HEK293 (cell line): ENCODE results near the gene ABCA1.

Experiments
- CTCF ChIA-PET: fragments of 350-600 bp; formaldehyde crosslinking; extraction: SDS; loops from one replicate; lab custom pipeline; 2021; ENCODE audit warnings: antibody characterized with exemption; lab: Yijun Ruan, JAX
- POLR2A ChIA-PET: fragments of 300-600 bp; formaldehyde crosslinking; extraction: SDS; loops from one replicate; lab custom pipeline; 2020; ENCODE audit warnings: antibody characterized with exemption, inconsistent platforms; lab: Yijun Ruan, JAX
- H3K27ac ChIP-seq: fragments of 200-500 bp; sonication (Bioruptor generic); 2 replicates; pipeline ENCODE4 v1.5.1; 2014; ENCODE audit warnings: low read depth, low read length, control low read depth, inconsistent platforms; ENCODE audit errors: extremely low read depth
- H3K36me3 ChIP-seq, 2 experiments: fragments of 200-500 bp in 1 of 2; sonication (Bioruptor generic) in 1 of 2; 1 replicate in 1 of 2; 2 replicates in 1 of 2; pipeline ENCODE4 v1.5.1; 2014 to 2017; ENCODE audit warnings: inconsistent platforms in 2 of 2, low read length in 2 of 2; ENCODE audit not compliant: control insufficient read depth in 2 of 2, insufficient read depth in 1 of 2
- H3K4me1 ChIP-seq: fragments of 200-500 bp; sonication (Bioruptor generic); 2 replicates; pipeline ENCODE4 v1.5.1; 2014; ENCODE audit warnings: mild to moderate bottlenecking, low read length, inconsistent platforms; ENCODE audit not compliant: control insufficient read depth, insufficient read depth
- H3K4me3 ChIP-seq: 2 replicates; pipeline ENCODE4 v1.5.1; 2011; ENCODE audit warnings: low read depth, mild to moderate bottlenecking, control low read depth, low read length, moderate library complexity
- H3K9me3 ChIP-seq: fragments of 200-500 bp; sonication (Bioruptor generic); 2 replicates; pipeline ENCODE4 v1.5.1; 2014; ENCODE audit warnings: low read depth, low read length, inconsistent platforms; ENCODE audit not compliant: control insufficient read depth, insufficient read depth
- CTCF ChIP-seq: fragments of 450-650 bp; formaldehyde crosslinking; IDR thresholded peaks from 2 replicates; pipeline ENCODE4 v1.5.1; 2016; ENCODE audit warnings: missing biosample characterization, missing genetic modification characterization
- ELK4 ChIP-seq: IDR thresholded peaks from 2 replicates; pipeline ENCODE4 v1.6.1; 2011; ENCODE audit warnings: mild to moderate bottlenecking, low read depth, low read length, borderline replicate concordance
- KLF9 ChIP-seq: fragments of 450-650 bp; formaldehyde crosslinking; IDR thresholded peaks from 2 replicates; pipeline ENCODE4 v1.5.1; 2016; ENCODE audit warnings: missing biosample characterization, missing genetic modification characterization, low read depth
- ZNF157 ChIP-seq: fragments of 450-650 bp; formaldehyde crosslinking; IDR thresholded peaks from 2 replicates; pipeline ENCODE4 v1.5.1; 2016; ENCODE audit warnings: missing biosample characterization, missing genetic modification characterization
- ZNF324 ChIP-seq: fragments of 450-650 bp; formaldehyde crosslinking; IDR thresholded peaks from 2 replicates; pipeline ENCODE4 v1.5.1; 2016; ENCODE audit warnings: missing biosample characterization, missing genetic modification characterization
- ZNF350 ChIP-seq: fragments of 450-650 bp; formaldehyde crosslinking; IDR thresholded peaks from 2 replicates; pipeline ENCODE4 v1.5.0; 2017; ENCODE audit warnings: missing biosample characterization, mild to moderate bottlenecking, missing genetic modification characterization
- ZNF366 ChIP-seq: fragments of 450-650 bp; formaldehyde crosslinking; conservative IDR thresholded peaks from 2 replicates; pipeline ENCODE4 v1.5.1; 2016; ENCODE audit warnings: missing biosample characterization, missing genetic modification characterization
- ZNF37A ChIP-seq: fragments of 450-650 bp; IDR thresholded peaks from 2 replicates; pipeline ENCODE4 v1.5.1; 2018; ENCODE audit warnings: missing biosample characterization, missing genetic modification characterization
- ZNF426 ChIP-seq: fragments of 450-650 bp; formaldehyde crosslinking; IDR thresholded peaks from 2 replicates; pipeline ENCODE4 v1.5.1; 2017; ENCODE audit warnings: missing biosample characterization, missing genetic modification characterization, mild to moderate bottlenecking, inconsistent platforms, moderate library complexity
- ZNF449 ChIP-seq: fragments of 450-650 bp; formaldehyde crosslinking; IDR thresholded peaks from 2 replicates; pipeline ENCODE4 v1.5.1; 2017; ENCODE audit warnings: missing biosample characterization, mild to moderate bottlenecking, missing genetic modification characterization, moderate library complexity
- ZNF501 ChIP-seq: fragments of 450-650 bp; formaldehyde crosslinking; IDR thresholded peaks from 2 replicates; pipeline ENCODE4 v1.5.1; 2016; ENCODE audit warnings: missing biosample characterization, missing genetic modification characterization
- ZNF548 ChIP-seq: fragments of 450-650 bp; formaldehyde crosslinking; IDR thresholded peaks from 2 replicates; pipeline ENCODE4 v1.5.1; 2016; ENCODE audit warnings: missing biosample characterization, missing genetic modification characterization
- ZNF561 ChIP-seq: fragments of 450-650 bp; IDR thresholded peaks from 2 replicates; pipeline ENCODE4 v1.5.1; 2018; ENCODE audit warnings: missing biosample characterization, missing genetic modification characterization, borderline replicate concordance
- TF ChIP-seq, protein P1 (sequence below): fragments of 450-650 bp; formaldehyde crosslinking; IDR thresholded peaks from 2 replicates; pipeline ENCODE4 v1.5.0; 2017; ENCODE audit warnings: missing biosample characterization, missing genetic modification characterization, borderline replicate concordance
- TF ChIP-seq, protein P2 (sequence below): fragments of 450-650 bp; formaldehyde crosslinking; IDR thresholded peaks from 2 replicates; pipeline ENCODE4 v1.5.1; 2016; ENCODE audit warnings: missing biosample characterization, missing genetic modification characterization

The ABCA1 gene

DNA sequence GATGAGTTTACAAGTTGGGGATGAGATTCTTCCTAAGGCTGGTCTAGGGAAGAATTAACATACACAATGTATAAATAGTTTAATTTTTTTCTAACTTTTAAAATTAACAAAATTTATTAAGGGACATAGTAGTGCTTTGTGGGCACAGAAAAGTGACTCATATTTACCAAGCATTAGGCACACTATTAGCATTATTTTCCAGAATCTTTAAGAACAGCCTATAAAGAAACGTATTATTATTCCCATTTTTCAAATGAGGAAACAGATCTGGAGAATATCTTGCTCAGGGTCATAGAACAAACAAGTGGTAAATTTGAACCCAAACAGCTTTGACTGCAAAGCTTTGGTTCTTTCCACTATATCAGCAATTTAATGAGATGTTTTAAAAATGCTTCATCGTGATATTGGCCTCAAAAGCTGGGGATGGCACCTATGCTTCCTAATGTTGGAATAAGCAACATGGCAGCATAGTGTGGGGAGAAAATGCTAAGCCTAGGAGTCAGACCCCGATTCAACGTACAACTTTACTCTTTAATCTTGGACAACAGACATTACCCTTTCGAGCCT is 55.9 kb downstream of the ABCA1 start (continued):
- TF ChIP-seq ZNF449 (no peak), KLF9 (tag by site-specific recombination) (no peak), ZNF561 (tag by site-specific recombination) (no peak), ELK4 (no peak), ZNF350 (tag by site-specific recombination) (no peak), ZNF37A (tag by site-specific recombination) (no peak), ZNF426 (tag by site-specific recombination) (no peak), CTCF (tag by site-specific recombination) (no peak), ZNF548 (no peak)
- TF ChIP-seq, protein P1, sequence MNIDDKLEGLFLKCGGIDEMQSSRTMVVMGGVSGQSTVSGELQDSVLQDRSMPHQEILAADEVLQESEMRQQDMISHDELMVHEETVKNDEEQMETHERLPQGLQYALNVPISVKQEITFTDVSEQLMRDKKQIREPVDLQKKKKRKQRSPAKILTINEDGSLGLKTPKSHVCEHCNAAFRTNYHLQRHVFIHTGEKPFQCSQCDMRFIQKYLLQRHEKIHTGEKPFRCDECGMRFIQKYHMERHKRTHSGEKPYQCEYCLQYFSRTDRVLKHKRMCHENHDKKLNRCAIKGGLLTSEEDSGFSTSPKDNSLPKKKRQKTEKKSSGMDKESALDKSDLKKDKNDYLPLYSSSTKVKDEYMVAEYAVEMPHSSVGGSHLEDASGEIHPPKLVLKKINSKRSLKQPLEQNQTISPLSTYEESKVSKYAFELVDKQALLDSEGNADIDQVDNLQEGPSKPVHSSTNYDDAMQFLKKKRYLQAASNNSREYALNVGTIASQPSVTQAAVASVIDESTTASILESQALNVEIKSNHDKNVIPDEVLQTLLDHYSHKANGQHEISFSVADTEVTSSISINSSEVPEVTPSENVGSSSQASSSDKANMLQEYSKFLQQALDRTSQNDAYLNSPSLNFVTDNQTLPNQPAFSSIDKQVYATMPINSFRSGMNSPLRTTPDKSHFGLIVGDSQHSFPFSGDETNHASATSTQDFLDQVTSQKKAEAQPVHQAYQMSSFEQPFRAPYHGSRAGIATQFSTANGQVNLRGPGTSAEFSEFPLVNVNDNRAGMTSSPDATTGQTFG (tag by site-specific recombination): no peak

GRCh38 chr9:104869811-104870210 is 58.1 kb downstream of the ABCA1 start:
- no peaks in the 10 kb centered on the region for H3K36me3 ChIP-seq
- peaks cover 7% of the 10 kb centered on the region for H3K4me1 ChIP-seq
- TF ChIP-seq ZNF324 (tag by site-specific recombination) (no peak), ZNF501 (no peak), ZNF366 (tag by site-specific recombination) (no peak), ZNF157 (tag by site-specific recombination) (no peak)
- TF ChIP-seq, protein P2, sequence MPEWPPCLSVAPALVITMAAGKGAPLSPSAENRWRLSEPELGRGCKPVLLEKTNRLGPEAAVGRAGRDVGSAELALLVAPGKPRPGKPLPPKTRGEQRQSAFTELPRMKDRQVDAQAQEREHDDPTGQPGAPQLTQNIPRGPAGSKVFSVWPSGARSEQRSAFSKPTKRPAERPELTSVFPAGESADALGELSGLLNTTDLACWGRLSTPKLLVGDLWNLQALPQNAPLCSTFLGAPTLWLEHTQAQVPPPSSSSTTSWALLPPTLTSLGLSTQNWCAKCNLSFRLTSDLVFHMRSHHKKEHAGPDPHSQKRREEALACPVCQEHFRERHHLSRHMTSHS (tag by site-specific recombination): no peak
- no peak overlapping the region for H3K4me3 ChIP-seq
- ChIA-PET POLR2A (interaction anchor here (0.6 kb wide), 1 partner anchor 26 kb away, joined by 3 read pairs; no protein-coding TSS in a partner anchor), CTCF (interaction anchor here (0.5 to 1.0 kb wide), 5 partner anchors 11 to 660 kb away, joined by 3 to 4 read pairs (median 4); no protein-coding TSS in a partner anchor)
- H3K9me3 ChIP-seq: no peaks in the 10 kb centered on the region
- H3K27ac ChIP-seq: no peak overlapping the region
